OCI-LY3 (cell line): ENCODE data around the gene STK17A.

Experiments
- CTCF ChIP-seq: fragments of 200-600, 300-600 bp; sonication (generic); IDR thresholded peaks from 2 replicates; pipeline ENCODE4 v1.5.1; 2014; ENCODE audit warnings: antibody characterized with exemption, low read length, low read depth
- EZH2phosphoT487 ChIP-seq: fragments of 200-600 bp; shearing (Covaris generic); IDR thresholded peaks from 2 replicates; pipeline ENCODE4 v1.6.1; 2018; ENCODE audit warnings: antibody characterized with exemption, mixed run types, low read depth

GRCh38 chr7:43588477-43589132, 5.7 kb downstream of the STK17A start:
- no peak for TF ChIP-seq CTCF
- no peak for TF ChIP-seq EZH2phosphoT487
